Left lung (tissue), 10 donors: ENCODE results near the gene RELT. TPM values are rescaled to one million over a fixed set of nuclear protein-coding genes. Genes with fewer than 3 reads are reported as not detected.

ENCODE experiments used
- ATAC-seq: fragments of 200-7000 bp; cut with Tn5 transposase; one replicate; pipeline ENCODE4 v1.9.1; 2020; ENCODE audit warnings: moderate library complexity
- DNase-seq, 4 donors: peaks; one replicate each; pipeline ENCODE4 v3.0.0-alpha.2; 2013 to 2020
- H3K27ac ChIP-seq, 2 donors: fragments of 200-600 bp; sonication (generic) in 1 of 2; one replicate each; pipeline versions ENCODE4 v1.5.0 to v1.8.0; 2020 to 2021
- H3K27me3 ChIP-seq, 2 donors: fragments of 200-600 bp; sonication (generic) in 1 of 2; one replicate each; pipeline versions ENCODE4 v1.5.0 to v1.8.0; 2020 to 2021
- H3K36me3 ChIP-seq, 2 donors: fragments of 200-600 bp; sonication (generic) in 1 of 2; one replicate each; pipeline versions ENCODE4 v1.5.0 to v1.8.0; 2020 to 2021
- H3K4me1 ChIP-seq, 2 donors: fragments of 200-600 bp; one replicate each; pipeline ENCODE4 v1.8.0; 2021
- H3K4me3 ChIP-seq, 2 donors: fragments of 200-600 bp; sonication (generic) in 1 of 2; one replicate each; pipeline versions ENCODE4 v1.5.0 to v1.8.0; 2020 to 2021; ENCODE audit warnings: mild to moderate bottlenecking in 1 of 2
- H3K9me3 ChIP-seq, 2 donors: fragments of 200-600 bp; sonication (generic) in 1 of 2; one replicate each; pipeline versions ENCODE4 v1.5.0 to v1.8.0; 2020 to 2021
- CTCF ChIP-seq, 2 donors: fragments of 200-600 bp; sonication (generic) in 1 of 2; IDR thresholded peaks; one replicate each; pipeline versions ENCODE4 v1.5.0 to v1.8.0; 2021; ENCODE audit warnings: antibody characterized with exemption in 2 of 2
- intact Hi-C, 2 donors: fragments of 100-400 bp; cut with DNase I; formaldehyde crosslinking; loops; one replicate each; pipeline versions ENCODE4 v1.11.2 to v1.14.2; 2022
- polyA plus RNA-seq, 6 donors: library from polyadenylated mRNA; unstranded; fragments of 120-200 nt; gene quantifications; one replicate each; pipeline ENCODE4 v1.2.1, GENCODE V29; 2013; ENCODE audit not compliant: insufficient read length in 6 of 6
- total RNA-seq, 2 donors: library from RNA; stranded (reverse); fragmentation: NEBNext Ultra II Directional; extraction: Animal tissue kit (Norgen Biotek cat#: 25700); gene quantifications; one replicate each; pipeline ENCODE4 v1.2.1, GENCODE V29; 2021
- donor health status: DM: no; HTN: yes; CAD: no.
- donor health status: DM: no; HTN: no; CAD: no.

The RELT gene
- total and polyA plus RNA-seq, 8 donors, result 2.7 to 30.7 (median 4.0) TPM

DNA sequence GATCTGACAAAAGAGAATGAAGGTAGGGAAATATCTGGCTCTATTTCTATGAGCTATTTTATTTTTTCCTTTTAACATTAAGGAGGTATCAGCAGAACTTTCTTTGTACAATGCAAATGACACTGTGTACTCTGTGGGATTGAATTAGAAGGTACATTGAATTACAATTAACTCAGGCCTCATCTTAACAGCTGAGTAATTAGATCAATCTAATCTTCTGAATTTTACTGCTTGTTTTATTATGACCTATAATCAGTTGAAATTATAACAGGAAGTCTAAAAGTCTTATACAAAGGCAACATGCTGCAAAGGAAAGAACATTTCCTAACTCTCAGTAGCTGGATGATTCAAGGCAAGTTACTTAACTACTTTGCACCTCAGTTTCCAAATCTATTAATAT lies 69.8 kb downstream of the RELT start:
- intact Hi-C loops, result no loop called here
- Histone ChIP-seq H3K4me1 (peaks cover 0 to 13% of the 10 kb centered on the region in 2 donors), H3K36me3 (no peaks in the 10 kb centered on the region), H3K4me3 (no peak overlapping the region), H3K27ac (no peak overlapping the region), H3K27me3 (no peaks in the 10 kb centered on the region), H3K9me3 (no peaks in the 10 kb centered on the region)
- DNase-seq (no peak), ATAC-seq (no peak)
- TF ChIP-seq CTCF (IDR thresholded peaks at IDR 0.05), result no peak

DNA sequence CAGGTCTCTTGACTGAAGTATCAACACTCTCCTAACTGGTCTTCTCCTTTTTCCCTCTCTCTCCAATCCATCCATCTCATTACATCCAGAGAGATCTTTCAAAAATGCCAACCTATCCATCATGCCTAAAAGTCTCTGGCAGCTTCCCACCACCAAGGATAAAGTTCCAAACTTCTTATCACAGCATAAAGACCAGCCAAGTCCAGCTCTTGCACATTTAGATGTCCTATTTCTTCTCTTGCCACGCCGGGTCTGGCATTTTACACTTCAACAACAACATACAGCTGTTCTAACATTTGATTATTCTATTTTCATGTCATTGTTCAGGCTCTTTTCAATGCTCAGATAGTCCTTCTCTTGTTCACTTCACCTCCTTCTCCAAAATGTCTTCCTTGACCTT lies 70.6 kb downstream of the RELT start:
- Histone ChIP-seq H3K27ac (no peak overlapping the region), H3K27me3 (no peaks in the 10 kb centered on the region), H3K9me3 (no peaks in the 10 kb centered on the region), H3K4me1 (peaks cover 0 to 16% of the 10 kb centered on the region in 2 donors), H3K4me3 (no peak overlapping the region), H3K36me3 (no peaks in the 10 kb centered on the region)
- no peak for DNase-seq
- TF ChIP-seq CTCF (IDR thresholded peaks at IDR 0.05), result no peak
- no peak for ATAC-seq
- intact Hi-C loops, result no loop called here

Other genes with a start within 250 kb of the RELT start
- gene FCHSD2, start 234.1 kb upstream of the RELT start, total RNA-seq, result 10 to 100 TPM; 48.7 to 58.2 TPM
- 10 to 100 TPM; 46.2 to 49.6 (median 48.3) TPM for gene FCHSD2, start 234.1 kb upstream of the RELT start, polyA plus RNA-seq
- gene P2RY2, start 158.1 kb upstream of the RELT start, total RNA-seq, result 10 to 100 TPM in 1 of 2 donors, 1 to 10 TPM in 1; 9.3 to 10.3 TPM
- gene P2RY2, start 158.1 kb upstream of the RELT start, polyA plus RNA-seq, result 1 to 10 TPM in 5 of 6 donors, under 1 TPM in 1; 0.83 to 1.5 (median 1.2) TPM
- 1 to 10 TPM; 2.2 to 4.8 TPM for gene P2RY6, start 104.1 kb upstream of the RELT start, total RNA-seq
- 1 to 10 TPM in 5 of 6 donors, under 1 TPM in 1; 0.87 to 2.8 (median 1.9) TPM for gene P2RY6, start 104.1 kb upstream of the RELT start, polyA plus RNA-seq
- gene ARHGEF17, start 68.1 kb upstream of the RELT start, total RNA-seq, result 10 to 100 TPM; 56.3 to 69.1 TPM
- gene ARHGEF17, start 68.1 kb upstream of the RELT start, polyA plus RNA-seq, result 10 to 100 TPM; 76.2 to 95.8 (median 84.9) TPM
- gene FAM168A, start 221.7 kb downstream of the RELT start, total RNA-seq, result 10 to 100 TPM; 28.2 to 35.6 TPM
- 10 to 100 TPM; 40.2 to 43.9 (median 42.2) TPM for gene FAM168A, start 221.7 kb downstream of the RELT start, polyA plus RNA-seq